Activated CD4-positive, alpha-beta T cell treated with anti-CD3 and anti-CD28 coated beads, Interleukin-2, Interleukin-6, amounts not matched to agents 100 ng/mL and 50 ng/mL, durations not matched to agents 16 hours and 8 hours (primary cell): ENCODE data around the gene PDE4D.
"Not testable (repeated sequence)": the region's sequence is repeated elsewhere in the genome, so short reads cannot be mapped to it uniquely, and the experiment has no call there.

ENCODE experiments used
- DNase-seq: peaks from one replicate; pipeline ENCODE4 v3.0.0-alpha.2; 2020

Gene PDE4D

DNA sequence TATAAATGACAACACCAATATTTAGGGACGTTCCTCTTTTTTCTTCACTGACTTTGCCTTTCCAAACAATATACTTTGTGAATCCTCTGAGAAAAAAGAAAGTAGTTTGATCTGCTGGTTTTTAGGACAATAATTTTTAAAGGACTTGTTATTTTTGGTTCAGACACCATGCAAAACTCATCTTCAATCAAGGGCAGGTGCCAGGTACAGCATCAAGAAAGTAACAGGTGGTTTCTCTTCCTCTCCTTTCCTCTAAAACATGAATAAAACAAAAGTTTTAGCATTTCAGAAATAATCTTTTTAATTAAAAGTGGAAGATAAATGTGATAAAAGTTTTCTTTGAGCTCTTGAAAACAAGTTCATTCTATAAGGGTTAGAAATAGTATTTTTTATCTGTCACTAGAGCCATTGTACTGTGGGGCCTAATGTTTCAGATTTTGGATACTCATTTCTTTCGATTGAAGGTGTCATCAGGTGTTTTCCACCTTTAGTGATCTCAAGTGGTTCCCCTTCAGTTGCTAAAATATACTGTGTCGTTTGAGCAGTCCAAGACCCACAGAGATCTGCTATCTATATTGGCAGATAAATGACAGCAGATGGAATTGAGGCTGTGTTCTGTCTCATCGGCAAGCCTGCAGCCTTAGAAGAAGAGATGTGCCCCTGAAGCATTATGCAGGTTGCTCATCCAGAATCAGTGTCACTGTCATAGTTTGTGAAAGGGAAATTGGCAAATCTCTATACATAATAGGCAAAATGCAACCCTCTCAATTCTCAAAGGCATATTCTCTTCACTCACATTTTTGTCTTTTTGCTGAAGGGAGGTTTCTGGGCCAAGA is 499.7 kb downstream of the PDE4D start:
- no peak for DNase-seq

DNA sequence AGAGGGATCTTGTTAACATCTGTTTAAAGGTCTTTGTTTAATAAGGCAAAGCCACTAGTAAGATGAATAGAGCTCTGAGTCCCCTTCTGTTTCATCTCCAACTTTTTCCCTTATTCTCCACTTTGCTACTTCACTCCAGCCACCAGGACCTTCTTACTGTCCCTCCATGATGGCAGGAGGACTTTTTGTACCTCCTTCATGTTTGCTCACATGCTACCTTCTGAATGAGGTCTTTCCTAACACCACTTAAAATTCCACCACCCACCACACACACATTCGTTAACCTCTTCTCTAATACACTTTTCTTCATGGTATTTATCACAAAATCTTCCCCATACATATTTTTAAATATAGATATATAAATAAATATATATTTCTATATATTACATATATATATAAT is 501.9 kb downstream of the PDE4D start:
- DNase-seq, result no peak

DNA sequence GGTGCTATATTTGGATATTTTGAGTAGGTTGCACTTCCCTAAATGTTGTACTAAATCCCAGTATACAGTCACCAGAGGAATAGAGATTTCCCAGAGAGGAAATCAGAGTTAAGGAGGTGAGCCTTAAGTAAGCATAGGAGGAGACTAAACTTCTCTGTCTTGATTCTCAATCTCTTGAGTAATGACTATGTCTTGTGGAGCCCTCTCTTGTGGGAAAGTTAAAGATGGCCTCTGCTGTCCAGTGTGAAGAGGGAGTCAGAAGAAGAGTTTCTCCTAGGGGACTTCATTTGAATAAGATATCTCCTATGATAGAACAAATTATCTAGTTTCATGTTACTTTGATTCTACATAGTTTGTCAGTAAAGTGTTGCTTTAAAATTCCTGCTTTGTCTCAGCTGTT is 502.5 kb downstream of the PDE4D start:
- no peak for DNase-seq

DNA sequence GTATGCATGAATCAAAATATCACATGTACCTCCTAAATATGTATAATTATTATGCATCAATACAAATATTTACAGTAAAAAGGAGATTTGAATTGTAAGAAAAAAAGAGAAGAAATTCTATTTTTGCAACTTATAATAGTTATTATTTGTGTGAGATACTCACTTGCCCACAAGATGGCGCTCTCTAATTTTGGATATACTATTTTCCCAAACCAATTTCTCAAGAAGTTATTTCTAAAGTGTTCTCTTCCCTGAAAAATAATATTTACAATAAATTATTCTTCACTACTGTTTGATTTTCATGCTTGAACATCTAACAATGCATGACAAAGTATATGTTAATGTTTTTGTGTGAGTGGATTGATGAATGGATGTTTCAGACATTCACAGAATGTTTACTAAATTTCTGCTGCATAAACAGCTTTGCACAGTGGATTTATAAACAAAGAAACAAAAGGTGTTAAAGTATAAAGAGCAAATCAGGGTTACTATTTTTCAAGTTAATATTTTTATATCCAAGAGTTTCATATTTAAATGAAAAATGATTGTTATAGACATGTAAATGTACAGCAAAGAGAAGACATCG is 503.4 kb downstream of the PDE4D start:
- peak; percentile 27 for DNase-seq

DNA sequence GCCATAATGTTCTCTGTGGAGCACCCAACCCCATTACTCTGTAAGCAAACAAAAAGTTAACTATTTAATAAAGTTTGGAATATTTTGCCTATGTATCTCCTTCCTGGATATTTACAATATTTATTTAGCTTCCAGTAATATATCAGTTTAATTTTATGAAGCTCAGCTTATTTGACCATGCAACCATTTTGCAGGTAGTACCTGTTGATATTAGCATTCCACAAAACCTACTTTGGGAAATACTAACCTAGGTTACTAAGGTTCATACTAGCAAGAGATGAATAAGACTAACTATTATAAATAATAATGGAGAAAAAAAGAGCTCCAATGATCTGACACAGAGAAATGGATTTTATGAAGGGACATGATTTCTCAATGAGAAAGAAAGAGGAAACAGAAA is 506.4 kb downstream of the PDE4D start:
- no peak for DNase-seq

DNA sequence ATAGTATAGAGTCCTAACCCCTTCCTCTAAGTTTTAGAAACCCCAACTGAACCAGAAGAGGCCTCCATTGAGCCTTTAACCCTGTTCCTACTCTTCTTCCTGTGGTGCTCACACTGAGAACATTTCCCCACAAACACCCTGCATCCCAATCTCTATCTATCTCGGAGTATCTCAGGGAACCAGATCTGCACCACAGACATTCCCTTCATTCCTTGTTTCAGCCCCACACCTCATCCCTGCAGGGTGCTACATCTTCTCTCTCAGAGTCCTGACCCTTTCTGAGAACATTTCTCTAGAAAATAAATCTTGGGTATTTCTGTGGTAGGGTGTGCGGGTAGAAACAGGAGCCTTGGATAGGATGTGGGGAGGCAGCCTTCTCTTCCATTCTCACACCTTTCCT is 507.8 kb downstream of the PDE4D start:
- DNase-seq, result no peak

DNA sequence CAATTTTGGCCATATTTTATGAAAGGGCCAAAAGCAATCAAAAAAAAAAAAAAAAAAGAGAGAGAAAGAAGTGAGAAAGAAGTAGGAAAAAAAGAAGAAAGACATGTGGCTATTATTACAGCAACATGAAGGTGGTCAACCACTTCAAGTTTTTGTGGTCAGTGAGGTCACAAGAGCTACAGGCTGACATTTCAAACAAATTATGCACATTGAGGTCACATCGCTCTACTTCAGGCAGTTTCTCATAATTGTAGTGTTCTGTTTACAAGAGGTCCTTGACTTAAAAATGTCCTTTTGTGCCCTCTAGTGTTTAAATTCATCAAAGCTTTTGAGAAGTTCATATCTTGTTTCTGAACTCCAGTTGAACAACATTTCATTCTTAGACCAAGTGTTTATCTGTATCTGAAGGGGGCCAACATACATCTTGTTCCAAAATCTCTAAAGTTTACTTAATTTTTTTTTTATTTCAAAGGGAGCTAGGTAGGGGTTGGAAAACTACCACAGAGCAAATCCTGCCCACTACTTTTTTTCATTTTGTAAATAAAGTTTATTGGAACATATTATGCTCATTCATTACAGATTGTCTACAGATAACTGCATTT is 513.1 kb downstream of the PDE4D start:
- DNase-seq, result peak; percentile 51

DNA sequence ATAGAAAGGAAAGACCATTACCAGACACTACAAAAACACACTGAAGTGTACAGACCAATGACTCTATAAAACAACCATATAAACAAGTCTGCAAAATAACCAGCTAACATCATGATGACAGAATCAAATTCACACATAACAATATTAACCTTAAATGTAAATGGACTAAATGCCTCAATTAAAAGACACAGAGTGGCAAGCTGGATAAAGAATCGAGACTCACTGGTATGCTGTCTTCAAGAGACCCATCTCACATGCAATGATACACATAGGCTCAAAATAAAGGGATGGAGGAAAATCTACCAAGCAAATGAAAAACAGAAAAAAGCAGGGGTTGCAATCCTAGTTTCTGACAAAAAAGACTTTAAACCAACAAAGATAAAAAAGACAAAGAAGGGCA is 519.5 kb downstream of the PDE4D start:
- DNase-seq, result not testable (repeated sequence)

DNA sequence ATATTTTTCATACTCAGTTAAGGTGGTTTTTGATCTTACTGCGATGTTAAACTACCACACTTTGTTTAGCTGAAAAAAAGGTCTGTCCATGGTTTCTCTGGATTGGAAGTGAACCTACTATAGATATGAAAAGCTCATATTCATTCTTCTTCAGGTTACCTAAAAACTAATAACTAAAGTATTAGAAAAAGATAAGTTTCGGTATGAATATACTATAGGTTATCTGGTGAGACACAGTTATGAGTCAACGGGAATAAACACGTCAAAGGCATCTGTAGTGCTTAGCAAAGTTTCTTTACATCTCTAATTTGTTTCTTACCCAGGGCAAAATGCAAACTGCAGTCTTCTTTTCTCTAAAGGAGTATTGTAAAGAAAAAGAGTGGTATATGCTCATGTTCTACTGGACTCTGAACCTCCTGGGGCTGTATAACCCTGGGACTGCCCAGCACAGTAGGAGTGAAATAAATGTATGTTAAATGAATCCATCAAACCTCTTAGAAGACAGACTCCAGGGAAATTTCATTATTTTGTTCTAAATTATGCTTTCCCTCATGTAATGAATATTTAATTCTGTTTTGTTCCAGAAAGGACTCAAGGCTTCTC is 521.9 kb downstream of the PDE4D start:
- DNase-seq, result no peak

DNA sequence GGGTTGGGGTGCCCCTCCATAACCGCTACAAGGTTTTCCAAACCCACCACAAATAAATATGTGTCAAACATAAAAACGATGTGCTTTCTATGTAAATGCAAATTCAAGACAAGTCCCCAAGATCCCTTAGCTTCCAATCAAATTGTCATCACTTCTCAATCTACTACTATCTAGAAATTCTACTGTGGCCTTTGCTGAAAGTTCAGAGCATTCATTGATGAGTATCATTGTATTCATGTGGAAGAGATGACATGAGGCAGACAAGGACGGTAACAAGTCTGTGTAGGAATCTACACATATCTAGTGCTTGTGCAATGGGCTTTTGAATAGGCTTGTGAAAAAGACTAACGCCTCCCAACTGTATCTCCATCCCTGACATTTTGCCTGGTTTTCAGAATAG is 524.6 kb downstream of the PDE4D start:
- no peak for DNase-seq

DNA sequence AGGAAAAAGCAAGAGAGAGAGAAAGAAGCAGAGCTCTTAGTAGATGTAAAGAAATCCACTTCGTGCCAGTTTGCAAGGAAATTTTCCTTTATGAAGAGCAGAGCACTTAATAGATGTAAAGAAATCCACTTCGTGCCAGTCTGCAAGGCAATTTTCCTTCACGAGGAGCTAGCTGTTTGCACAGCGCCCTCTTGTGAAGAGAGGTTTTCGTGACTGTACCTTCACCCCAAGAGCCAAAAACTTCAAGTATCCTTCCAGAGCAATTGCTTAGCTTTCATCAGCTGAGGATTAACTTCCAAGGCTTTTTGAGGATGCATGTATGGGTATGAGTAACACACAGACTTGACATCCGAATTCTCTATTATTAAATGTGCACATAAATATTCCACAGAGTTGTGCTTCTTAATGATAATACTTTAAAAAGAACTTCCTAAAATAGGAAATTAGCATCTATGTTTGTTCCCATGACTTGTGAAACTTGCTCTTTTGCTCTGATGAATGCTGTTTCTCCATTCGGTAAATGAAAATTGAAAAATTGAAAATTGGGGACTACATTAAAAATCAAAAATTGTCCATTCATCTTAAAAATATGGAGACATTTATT is 525.6 kb downstream of the PDE4D start:
- peak; percentile 46 for DNase-seq

DNA sequence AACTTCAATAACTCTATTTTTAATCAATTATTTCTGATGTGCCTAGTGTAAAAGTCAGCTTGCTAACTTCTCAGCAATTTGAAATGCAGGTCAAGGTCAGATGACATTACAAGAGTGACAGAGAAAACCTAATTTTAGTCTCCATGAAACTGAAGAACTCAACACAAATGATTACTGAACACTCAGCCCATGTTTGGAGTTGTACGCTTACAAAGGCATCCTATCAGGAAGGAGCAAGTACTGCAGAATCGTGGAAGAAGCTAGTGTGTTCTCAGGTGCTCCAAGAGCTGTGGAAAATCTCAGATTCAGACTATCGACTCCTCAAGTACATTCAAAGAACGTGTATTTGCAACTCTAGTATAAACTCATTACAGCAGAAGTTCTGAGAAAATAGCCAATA is 526.7 kb downstream of the PDE4D start:
- no peak for DNase-seq

DNA sequence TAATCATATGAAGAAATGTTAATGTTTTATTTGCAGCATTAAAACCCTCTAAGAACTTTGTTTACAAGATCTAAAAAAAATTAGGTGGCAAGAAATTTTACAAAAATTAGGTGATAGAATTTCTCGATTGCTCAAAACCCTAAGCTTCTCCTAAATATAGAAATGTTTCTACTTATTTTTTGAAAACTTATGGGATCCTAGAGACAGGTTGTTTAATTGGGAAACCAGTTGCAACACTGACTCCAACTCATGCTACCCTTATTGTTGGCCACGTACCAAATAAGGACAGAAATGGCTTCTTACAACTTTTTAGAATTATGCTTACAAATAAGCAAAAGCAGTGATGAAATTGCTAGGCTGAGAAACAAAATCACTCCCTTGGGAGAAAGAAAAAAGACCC is 531.1 kb downstream of the PDE4D start:
- DNase-seq, result no peak

DNA sequence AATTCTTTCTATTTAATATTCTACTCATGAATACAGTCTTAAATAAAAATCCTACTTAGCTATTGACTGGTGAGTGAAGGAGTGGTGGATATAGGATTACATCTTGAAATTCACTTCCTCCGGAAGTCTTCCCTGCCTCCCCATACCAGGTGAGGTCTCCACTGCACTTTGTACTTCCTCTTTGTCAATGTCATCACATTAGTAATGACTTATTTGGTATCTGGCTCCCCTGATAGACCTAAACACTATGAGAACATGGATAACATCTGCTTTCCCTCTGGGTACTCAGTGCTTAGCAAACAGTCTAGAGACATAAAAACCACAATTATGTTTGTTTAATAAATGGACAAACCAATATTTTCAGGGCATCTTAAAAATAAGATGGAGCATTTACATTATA is 532.1 kb downstream of the PDE4D start:
- no peak for DNase-seq

DNA sequence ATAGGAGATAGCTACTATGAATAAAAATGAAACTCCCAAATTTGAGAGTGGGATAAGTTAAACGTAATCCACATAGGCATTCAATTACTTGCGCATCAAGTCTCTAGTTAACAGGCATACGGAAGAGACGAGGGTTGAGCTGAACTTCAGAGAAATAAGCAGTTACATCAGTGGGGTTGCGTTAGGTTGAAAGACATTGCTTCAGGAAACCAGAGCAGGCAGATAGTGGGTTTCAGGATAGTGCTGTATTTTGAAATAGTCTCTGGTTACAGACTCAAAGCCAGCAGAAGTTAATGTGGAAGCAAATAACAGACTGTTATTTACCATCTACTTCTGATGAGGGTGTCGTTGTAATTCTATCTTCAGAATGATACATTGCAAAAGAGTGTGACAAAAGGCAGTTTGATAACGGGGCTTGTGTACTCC is 533.4 kb downstream of the PDE4D start:
- DNase-seq, result no peak

DNA sequence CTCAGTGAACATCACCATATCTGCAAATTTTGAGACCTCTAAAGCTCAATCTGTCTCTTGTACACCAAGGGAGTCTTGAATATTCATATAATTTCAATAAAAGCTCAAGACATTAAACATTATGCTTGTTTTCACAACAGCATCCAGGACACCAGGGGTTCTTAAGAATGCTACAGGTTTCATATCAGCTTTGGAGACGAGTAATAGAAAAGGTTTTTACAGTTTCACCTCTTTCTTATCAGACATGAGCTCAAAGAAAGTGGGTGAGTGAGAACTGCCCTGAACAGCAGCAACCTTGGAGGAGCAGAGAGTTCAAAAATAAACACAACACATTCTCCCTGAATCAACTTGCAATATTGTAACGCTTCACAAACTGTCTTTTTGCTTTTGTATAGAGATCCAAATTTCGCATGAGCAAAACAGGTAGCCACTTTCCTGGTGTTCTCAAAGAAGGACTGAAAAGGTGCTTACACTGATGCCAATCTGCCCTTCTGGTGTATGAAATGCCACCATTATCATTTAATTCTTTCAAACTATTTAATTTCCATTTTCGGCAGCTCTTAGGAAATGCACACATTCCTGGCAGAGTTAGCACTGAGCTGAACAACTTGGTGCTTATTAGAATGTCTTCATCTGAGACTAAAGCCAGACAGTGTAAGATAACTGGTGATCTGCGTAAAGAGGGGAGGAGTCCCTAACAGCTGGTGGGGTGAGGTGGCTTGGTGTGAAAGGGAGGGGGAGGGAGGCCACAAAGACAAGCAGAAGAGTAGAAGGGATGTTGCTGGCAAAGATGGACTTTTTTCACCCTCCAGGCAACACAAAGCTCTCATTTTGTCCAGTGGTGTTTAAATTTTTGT is 535.3 kb downstream of the PDE4D start:
- no peak for DNase-seq

DNA sequence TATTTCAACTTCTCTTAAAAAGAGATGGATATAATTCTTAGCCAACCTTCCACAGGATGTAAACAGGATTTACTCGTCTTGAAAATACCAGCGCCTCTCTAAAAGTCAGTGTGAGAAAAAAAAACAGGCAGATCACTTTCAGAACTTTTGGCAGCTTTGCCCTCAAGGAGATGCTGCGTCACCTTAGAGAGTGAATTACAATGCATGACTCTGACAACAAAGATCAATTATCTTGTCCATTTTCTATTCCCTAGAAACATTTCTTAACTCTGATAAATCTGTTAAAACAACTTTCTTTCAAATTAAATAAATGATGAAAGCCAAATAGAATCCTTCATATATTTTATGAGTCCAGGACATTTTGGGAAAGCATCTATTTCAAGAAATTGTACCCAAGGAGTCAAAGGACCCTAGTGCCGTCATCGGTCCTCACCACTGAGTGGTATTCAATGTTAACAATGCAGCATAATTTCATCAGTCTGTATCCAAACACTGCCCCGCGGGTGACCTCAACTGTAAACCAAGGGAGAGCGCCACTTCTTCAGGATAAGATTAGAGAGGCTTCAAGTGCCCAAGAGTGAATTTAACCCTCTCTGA is 536.0 kb downstream of the PDE4D start:
- no peak for DNase-seq

DNA sequence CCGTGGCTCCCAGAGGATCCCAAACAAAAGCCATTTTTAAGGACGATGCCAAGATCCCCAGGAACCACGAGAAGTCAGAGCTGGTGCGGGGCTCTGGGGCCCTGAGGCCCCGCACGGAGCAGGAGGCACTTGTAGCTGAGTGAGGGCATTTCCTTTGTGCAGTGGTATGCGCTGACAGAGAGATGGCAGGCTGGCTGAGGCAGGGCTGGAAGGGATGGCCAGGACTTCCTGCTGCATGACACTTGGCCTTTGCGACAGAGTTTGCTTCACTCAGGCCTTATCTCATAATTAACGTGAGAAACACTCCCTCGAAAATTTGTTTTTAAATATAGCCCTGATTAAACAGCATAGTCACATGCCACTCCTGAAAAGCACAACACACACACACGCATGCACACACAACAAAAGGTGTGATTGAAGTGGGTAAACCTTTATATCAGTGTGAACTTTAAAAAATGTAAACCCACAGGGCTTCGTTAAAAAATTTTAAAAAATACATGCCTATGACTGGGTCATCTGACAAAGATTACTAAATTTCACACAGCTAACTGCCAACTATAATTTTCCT is 536.6 kb downstream of the PDE4D start:
- DNase-seq, result no peak

DNA sequence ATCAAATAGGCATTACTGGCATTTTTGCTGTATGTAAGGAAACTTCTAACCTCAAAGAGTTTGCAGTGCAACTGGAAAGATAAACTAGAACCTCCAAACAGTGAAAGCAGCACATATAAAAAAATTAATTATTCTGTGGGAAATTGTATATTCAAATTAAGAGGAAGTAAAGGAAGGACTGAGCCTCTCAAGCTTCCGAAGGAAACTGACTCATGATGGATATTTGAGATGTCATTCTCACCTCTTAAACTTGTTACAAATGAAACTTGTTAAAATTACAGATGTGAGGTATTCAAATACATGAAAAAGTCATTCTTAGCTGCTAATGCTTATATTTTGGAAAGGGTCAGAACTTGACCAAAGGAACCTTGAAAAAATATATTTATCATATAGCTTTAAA is 538.7 kb downstream of the PDE4D start:
- DNase-seq, result no peak

DNA sequence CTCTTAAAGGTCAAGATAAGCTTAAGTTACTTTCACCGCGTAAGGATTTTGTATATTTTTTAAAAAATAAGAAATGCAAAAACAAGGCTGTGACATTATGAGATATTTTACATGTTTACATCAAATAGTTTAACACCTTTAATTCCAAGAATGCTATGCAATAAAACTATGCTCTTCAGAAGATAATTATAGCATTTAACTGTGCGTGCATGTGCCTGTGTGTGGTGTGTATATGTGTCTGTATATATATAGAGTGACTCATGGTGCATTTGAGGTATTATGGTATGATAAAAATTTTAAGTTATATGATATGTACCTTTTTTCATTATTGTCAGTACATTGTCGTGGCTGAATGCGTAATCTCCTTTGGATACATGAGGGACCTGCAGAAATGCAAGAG is 539.3 kb downstream of the PDE4D start:
- no peak for DNase-seq

DNA sequence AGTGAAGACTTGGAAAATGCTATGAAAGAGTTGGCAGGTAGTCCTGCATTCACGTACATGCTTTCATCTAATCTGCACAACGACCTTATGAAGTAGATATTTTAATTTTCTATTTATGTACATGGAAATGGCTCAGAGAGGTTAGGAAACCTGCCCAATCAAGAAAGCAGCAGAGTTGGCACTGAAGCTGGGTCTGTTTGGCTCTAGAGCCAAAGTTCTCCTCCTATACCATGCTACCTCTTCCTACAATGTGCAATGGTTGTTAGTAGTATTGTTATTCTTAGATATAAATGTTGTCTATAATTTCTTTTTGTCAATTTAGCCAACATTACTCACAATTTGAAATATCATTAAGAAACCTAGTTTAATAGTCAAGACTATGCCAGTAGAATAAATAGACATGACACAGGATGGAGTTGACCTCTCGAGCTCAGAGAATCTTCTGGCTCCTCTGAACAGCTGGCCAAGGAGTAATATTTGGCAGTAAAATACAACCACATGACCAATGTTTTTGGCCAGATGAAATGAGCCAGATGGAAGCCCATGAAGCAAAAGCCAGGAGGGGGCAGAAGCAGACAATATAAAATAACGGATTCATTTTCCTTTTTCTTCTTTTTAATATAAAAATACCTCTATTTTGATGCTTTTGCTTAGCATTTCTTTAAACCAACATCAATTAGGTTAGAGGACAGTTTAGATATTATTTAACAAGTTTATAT is 542.3 kb downstream of the PDE4D start:
- DNase-seq, result no peak
